ENCODE data around the gene SOAT2.

Gene SOAT2

GRCh38 chr12:53062011-53062961 lies 41.0 kb upstream of the SOAT2 start:
- no peak for DNase-seq (ENCODE audit: low read depth)
- H3K4me3 ChIP-seq (ENCODE audit: control insufficient read depth, low read depth, low read length) = no peak overlapping the region
- no peak for TF ChIP-seq CTCF (IDR thresholded peaks at IDR 0.05; ENCODE audit: control insufficient read depth, insufficient read depth, low read depth, low read length, missing control alignments)

GRCh38 chr12:53062977-53063707 lies 40.1 kb upstream of the SOAT2 start:
- H3K4me3 ChIP-seq (ENCODE audit: control insufficient read depth, low read depth, low read length) = no peak overlapping the region
- DNase-seq (ENCODE audit: low read depth) = no peak
- no peak for TF ChIP-seq CTCF (IDR thresholded peaks at IDR 0.05; ENCODE audit: control insufficient read depth, insufficient read depth, low read depth, low read length, missing control alignments)

- no peak for TF ChIP-seq CTCF (IDR thresholded peaks at IDR 0.05; ENCODE audit: control insufficient read depth, insufficient read depth, low read depth, low read length, missing control alignments)
- peak; percentile 67 for DNase-seq (ENCODE audit: low read depth)
- no peak overlapping the region for H3K4me3 ChIP-seq (ENCODE audit: control insufficient read depth, low read depth, low read length)
Measured at GRCh38 chr12:53063708-53064612, 39.3 kb upstream of the SOAT2 start.

- H3K4me3 ChIP-seq (ENCODE audit: control insufficient read depth, low read depth, low read length) = no peak overlapping the region
- no peak for TF ChIP-seq CTCF (IDR thresholded peaks at IDR 0.05; ENCODE audit: control insufficient read depth, insufficient read depth, low read depth, low read length, missing control alignments)
- DNase-seq (ENCODE audit: low read depth) = no peak
Measured at GRCh38 chr12:53064613-53065436, 38.5 kb upstream of the SOAT2 start.

- H3K4me3 ChIP-seq (ENCODE audit: control insufficient read depth, low read depth, low read length) = no peak overlapping the region
- no peak for TF ChIP-seq CTCF (IDR thresholded peaks at IDR 0.05; ENCODE audit: control insufficient read depth, insufficient read depth, low read depth, low read length, missing control alignments)
- DNase-seq (ENCODE audit: low read depth) = no peak
Measured at GRCh38 chr12:53065470-53065869, 37.8 kb upstream of the SOAT2 start.
